Activated CD4-positive, alpha-beta T cell treated with anti-CD3 and anti-CD28 coated beads for 48 hours (primary cell): Measurements from ENCODE around the gene CST4.
A peak's percentile ranks its signal among the peaks of the same experiment; 100 is the strongest.
"Not testable (repeated sequence)": the region's sequence is repeated elsewhere in the genome, so short reads cannot be mapped to it uniquely, and the experiment has no call there.

Experiments
- DNase-seq: peaks from one replicate; pipeline ENCODE4 v3.0.0-alpha.2; 2020

Gene CST4

GRCh38 chr20:23686046-23686750 lies 2.6 kb downstream of the CST4 start:
- DNase-seq, result no peak

DNA sequence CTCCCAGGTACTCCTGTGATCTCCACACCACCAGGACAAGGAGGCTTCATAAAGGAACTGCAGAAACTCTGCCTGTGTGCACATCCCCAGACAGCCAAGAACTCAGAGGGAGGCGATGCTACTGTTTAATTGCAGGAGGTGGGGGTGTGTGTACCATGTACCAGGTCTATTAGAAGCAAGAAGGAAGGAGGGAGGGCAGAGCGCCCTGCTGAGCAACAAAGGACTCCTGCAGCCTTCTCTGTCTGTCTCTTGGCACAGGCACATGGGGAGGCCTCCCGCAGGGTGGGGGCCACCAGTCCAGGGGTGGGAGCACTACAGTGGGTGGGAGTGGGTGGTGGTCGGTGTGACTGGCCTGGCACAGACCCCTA lies 3.3 kb downstream of the CST4 start:
- DNase-seq, result not testable (repeated sequence)

GRCh38 chr20:23684261-23684660 lies 4.6 kb downstream of the CST4 start:
- DNase-seq, result no peak

DNA sequence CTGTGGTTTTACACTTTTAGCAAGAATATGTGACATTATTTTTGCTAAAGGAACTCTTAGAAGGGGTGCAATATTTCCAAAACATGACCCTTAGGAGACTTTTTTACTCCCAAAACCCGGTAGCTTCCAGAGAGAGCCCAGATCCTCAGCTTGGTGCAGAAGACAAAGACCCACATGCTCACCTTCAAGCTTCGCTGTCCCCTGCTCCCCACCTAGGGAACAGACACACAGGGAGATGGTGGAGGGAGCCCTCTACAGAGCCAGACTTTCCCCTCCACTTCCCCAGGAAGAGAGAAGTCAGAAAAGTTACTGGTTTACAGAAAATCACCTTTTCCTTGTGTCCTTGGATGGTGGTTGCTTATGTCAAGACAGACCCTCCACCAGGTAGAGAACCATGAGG lies 5.0 kb downstream of the CST4 start:
- no peak for DNase-seq

DNA sequence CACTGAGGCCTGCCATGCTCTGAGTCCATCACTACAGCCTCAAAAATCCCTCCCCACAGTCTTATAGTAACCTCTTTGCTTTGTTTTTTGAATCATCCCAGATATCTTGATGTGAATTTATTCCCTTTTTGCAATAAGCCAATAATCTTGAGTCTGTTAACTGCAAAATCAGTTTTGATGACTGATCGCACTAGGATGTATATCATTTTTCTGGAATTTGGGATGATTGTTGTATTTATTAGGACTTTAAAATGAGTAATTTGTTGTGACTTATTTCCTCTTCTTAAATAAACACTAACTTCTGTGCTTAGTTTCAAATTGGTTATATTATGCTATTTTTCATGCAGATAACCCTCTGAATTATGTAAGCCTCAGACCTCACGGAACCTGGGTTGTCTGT lies 5.6 kb downstream of the CST4 start:
- no peak for DNase-seq

GRCh38 chr20:23680146-23680545 lies 8.7 kb downstream of the CST4 start:
- DNase-seq, result no peak

GRCh38 chr20:23679133-23680092 lies 9.4 kb downstream of the CST4 start:
- DNase-seq, result no peak

GRCh38 chr20:23673209-23673608 lies 15.6 kb downstream of the CST4 start:
- DNase-seq, result no peak

DNA sequence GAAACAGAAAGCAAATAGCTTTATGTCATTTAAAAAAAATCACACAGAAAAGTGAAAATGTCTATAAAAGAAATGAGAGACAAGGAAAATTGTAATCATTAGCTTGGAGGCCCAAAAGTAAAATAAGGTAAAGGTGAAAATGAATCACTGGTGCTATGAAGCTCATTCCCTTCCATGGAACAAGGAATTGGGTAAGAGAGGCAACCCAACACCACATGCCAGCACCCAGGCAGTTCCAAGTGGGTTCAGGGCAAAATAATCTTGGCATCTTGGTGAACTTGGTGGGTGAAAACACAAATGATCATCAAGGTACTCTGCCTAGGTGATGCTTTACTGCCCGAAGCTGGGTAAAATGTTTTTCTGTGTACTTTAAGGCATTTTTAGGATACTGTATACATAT lies 16.7 kb downstream of the CST4 start:
- DNase-seq, result no peak

DNA sequence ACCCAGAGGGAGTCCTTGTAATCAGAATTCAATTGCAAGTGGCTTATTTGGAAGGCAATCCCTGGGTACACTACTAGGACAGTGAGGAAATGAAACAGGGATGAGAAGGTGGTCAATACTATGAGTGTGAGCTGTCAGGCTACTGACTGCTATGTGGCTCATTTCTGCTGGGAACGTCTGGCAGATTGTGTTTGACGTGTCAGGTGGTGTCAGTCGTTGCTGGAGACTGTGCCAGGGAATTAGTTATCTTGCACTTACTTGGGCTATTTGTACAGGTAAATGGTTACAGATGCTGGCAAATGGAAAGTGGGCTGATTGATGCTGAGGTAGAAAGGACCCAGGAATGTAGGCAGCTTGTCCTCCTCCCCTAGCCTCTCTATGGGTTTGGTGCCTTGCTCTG lies 17.4 kb downstream of the CST4 start:
- no peak for DNase-seq

DNA sequence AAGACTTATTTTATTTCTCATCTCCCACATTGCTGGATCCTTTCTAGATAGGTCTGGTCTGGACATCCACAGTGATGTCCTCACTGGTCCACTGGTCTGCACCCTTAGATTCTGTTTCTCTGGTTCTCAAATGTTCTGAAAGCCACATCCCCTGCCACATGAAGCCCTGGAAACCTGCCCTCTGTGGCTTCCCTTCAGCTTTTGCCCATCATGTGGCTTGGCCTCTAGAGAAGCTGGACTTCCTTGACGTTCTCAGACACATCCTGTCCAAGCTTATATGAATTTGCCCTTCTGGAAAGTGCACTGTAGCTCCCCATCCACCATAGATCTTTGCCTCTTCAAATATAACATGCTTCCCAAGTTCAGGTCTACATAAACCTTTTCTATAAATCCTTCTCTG lies 18.5 kb downstream of the CST4 start:
- no peak for DNase-seq

DNA sequence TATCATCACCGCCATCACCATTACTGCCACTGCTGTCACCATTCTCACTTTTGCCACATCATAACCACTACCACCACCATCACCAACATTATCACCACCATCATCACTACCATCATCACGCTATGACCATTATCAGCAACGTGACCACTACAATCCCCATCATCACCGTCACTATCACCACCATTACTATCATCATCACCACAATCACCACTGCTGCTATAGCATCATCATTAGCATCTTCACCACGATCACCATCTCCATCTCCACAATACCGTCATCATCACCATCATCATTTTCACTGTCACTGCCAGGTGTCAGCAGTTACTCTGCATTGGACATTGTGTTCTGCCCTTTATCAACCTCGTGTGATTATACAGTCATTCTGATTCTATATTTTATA lies 19.0 kb downstream of the CST4 start:
- DNase-seq, result no peak

DNA sequence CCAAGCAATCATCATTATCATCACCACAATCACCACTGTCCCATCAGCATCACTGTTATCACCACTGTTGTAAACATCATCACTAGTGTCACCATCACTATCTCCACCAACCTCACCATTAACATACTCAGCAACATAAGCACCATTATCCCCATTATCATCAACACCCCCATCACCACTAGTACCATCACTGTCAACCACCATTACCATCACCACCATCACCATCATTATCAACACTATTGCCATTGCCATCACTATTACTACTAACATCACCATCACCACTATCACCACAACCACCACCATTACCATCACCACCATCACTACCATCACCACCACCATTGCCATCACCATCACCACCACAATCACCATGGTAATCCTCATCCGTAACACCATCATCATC lies 19.5 kb downstream of the CST4 start:
- DNase-seq, result no peak

DNA sequence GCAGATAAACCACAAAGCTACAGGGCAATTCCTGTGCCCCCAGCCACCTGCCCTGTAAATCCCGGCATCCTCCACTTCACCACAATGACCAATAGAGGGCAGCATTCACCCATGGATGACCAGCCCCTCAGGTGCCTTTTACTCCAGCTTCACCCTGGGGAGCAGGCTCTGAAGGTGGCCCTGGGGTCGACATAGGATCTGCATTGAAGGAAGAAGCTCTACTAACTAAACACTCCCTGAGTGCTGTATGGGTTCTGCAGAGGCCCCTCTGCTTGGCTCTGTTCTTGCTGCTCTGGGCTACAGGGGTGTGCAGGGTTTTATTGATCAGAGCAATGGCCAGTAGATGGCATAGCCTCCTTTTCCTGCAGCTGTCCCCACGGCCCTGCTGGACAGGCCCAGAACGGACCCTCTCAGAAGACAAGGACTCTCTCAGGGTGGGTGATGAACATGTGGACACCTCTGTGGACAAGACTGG lies 20.3 kb downstream of the CST4 start:
- peak; percentile 57 for DNase-seq

DNA sequence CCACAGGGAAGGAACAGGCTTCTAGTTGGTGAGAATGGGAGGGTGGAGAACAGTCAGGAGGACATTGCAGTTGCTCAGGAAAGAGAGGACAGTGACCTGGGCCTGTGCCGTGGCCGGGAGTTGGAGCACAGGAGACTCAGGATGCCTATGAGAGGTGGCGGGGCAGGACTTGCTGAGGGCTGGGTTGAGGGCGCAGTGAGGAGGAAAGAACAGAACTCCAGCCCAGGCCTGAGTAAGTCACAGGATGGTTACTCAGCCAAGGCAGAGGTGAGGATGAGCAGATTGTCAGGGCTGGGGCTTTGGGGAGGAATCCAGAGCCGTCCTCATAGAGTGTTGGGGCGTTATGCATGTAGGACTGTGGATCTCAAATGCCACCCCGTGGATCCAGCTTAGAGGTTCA lies 21.2 kb downstream of the CST4 start:
- DNase-seq, result no peak

GRCh38 chr20:23666698-23667097 lies 22.1 kb downstream of the CST4 start:
- DNase-seq, result no peak

DNA sequence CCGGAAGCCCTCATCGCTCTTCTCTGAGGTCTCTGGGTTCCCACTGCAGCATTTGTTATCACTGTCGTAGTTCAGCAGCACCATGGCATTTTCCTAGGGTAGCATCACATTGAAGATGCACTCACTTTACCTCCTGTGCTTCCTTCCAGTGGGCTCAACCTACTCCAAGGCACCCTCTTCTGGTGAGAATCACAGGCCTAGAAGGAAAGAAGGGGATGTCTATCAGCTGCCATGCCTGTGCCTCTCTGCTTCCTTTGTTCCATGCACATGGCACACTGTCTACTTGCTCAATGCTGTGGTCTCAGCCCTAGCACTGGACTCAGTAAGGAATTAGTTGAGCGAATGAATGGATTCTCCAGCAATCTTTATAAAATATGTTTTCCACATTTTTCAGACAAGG lies 22.6 kb downstream of the CST4 start:
- no peak for DNase-seq

- no peak for DNase-seq
Observed at GRCh38 chr20:23664954-23665353, 23.9 kb downstream of the CST4 start.

- DNase-seq, result not testable (repeated sequence)
Observed at GRCh38 chr20:23664046-23664445, 24.8 kb downstream of the CST4 start.

- no peak for DNase-seq
Observed at GRCh38 chr20:23663180-23663579, 25.7 kb downstream of the CST4 start.

GRCh38 chr20:23662276-23662870 lies 26.5 kb downstream of the CST4 start:
- no peak for DNase-seq

GRCh38 chr20:23661002-23661429 lies 27.8 kb downstream of the CST4 start:
- no peak for DNase-seq

GRCh38 chr20:23659989-23660837 lies 28.6 kb downstream of the CST4 start:
- no peak for DNase-seq
